K562 (cell line): ENCODE measurements around the gene DNAAF3. TPM values are rescaled to one million over a fixed set of nuclear protein-coding genes. Genes with fewer than 3 reads are reported as not detected.
A peak's percentile ranks its signal among the peaks of the same experiment; 100 is the strongest.

Source experiments
- ATAC-seq: fragments of 200-7000 bp; cut with Tn5 transposase; 3 replicates; pipeline ENCODE4 v1.9.1; 2020; ENCODE audit warnings: moderate library complexity
- BruUV-seq: library from RNA; stranded (reverse); fragments of 400-500 nt; replicated peaks from 2 replicates; lab custom pipeline; 2021; lab: Mats Ljungman, UMichigan
- CTCF ChIA-PET: fragments of 300-600 bp; formaldehyde crosslinking; extraction: SDS; loops from one replicate; lab custom pipeline; 2021; ENCODE audit warnings: low intra/inter-chr PET ratio; lab: Yijun Ruan, JAX
- POLR2A ChIA-PET: fragments of 300-600, 350-650 bp; sonication (Branson Sonifier 250); formaldehyde crosslinking; extraction: SDS; loops from one replicate; lab custom pipeline; 2021; ENCODE audit warnings: antibody characterized with exemption, inconsistent platforms; lab: Yijun Ruan, JAX
- DNase-seq, 4 experiments: peaks; one replicate each; pipeline versions ENCODE4 v3.0.0 to v3.0.0-alpha.2; 2011 to 2018; ENCODE audit warnings: low spot score in 3 of 4, mixed read lengths in 3 of 4; ENCODE audit errors: extremely low read depth in 1 of 4
- FAIRE-seq: peaks from 2 replicates; lab custom pipeline; 2011; peaks lifted over from hg19 to GRCh38; lab: Jason Lieb, UNC
- H2AFZ ChIP-seq: 2 replicates; pipeline ENCODE4 v1.6.0; 2011; ENCODE audit warnings: low read depth, low read length, control low read depth, inconsistent platforms
- H3K27ac ChIP-seq: fragments of 200-600 bp; 3 replicates; pipeline ENCODE4 v1.8.0; 2011; ENCODE audit warnings: low read depth, mild to moderate bottlenecking, control low read depth, inconsistent platforms, low read length, moderate library complexity, mixed read lengths; ENCODE audit errors: extremely low read depth
- H3K27me3 ChIP-seq, 2 experiments: fragments of 300-600 bp in 1 of 2; 2 replicates in 1 of 2; 3 replicates in 1 of 2; pipeline versions ENCODE4 v1.6.0 to v1.8.0; 2011; ENCODE audit warnings: inconsistent platforms in 2 of 2, low read length in 2 of 2, mild to moderate bottlenecking in 1 of 2, mixed read lengths in 1 of 2, moderate library complexity in 1 of 2; ENCODE audit not compliant: control insufficient read depth in 2 of 2, insufficient read depth in 2 of 2
- H3K36me3 ChIP-seq: fragments of 300-600 bp; 3 replicates; pipeline ENCODE4 v1.8.0; 2011; ENCODE audit warnings: mild to moderate bottlenecking, low read length, inconsistent platforms; ENCODE audit not compliant: control insufficient read depth, insufficient read depth
- H3K4me1 ChIP-seq, 2 experiments: fragments of 200-600 bp in 1 of 2; replicated peaks in 1 of 2; 2 replicates in 1 of 2; 3 replicates in 1 of 2; pipeline versions ENCODE4 v1.5.1 to v1.8.0; 2011; ENCODE audit warnings: inconsistent platforms in 2 of 2, low read length in 2 of 2, mild to moderate bottlenecking in 1 of 2, mixed read lengths in 1 of 2, moderate library complexity in 1 of 2; ENCODE audit not compliant: control insufficient read depth in 2 of 2, insufficient read depth in 2 of 2
- H3K4me2 ChIP-seq: 2 replicates; pipeline ENCODE4 v1.6.1; 2011; ENCODE audit warnings: low read length, control low read depth, inconsistent platforms, mixed read lengths; ENCODE audit not compliant: insufficient read depth
- H3K4me3 ChIP-seq: fragments of 200-600 bp; sonication (generic), shearing (Covaris generic); 2 replicates; pipeline ENCODE4 v1.5.1; 2016; ENCODE audit warnings: control low read depth, inconsistent platforms
- H3K79me2 ChIP-seq: fragments of 200-600 bp; 3 replicates; pipeline ENCODE4 v1.8.0; 2011; ENCODE audit warnings: low read length, inconsistent platforms; ENCODE audit not compliant: control insufficient read depth, insufficient read depth
- H3K9ac ChIP-seq, 2 experiments: 2 replicates each; pipeline versions ENCODE4 v1.6.0 to v1.6.1; 2011; ENCODE audit warnings: low read depth in 2 of 2, low read length in 2 of 2, control low read depth in 1 of 2, inconsistent platforms in 1 of 2, mild to moderate bottlenecking in 1 of 2, mixed read lengths in 1 of 2; ENCODE audit not compliant: insufficient read depth in 1 of 2
- H3K9me1 ChIP-seq: one replicate; pipeline ENCODE4 v1.6.0; 2011; ENCODE audit warnings: inconsistent platforms, mild to moderate bottlenecking, low read length, moderate library complexity; ENCODE audit not compliant: control insufficient read depth, insufficient read depth
- H3K9me3 ChIP-seq: replicated peaks from 2 replicates; pipeline ENCODE4 v1.5.1; 2011; ENCODE audit warnings: low read depth, low read length, inconsistent platforms; ENCODE audit not compliant: control insufficient read depth, insufficient read depth
- H4K20me1 ChIP-seq: replicated peaks from 2 replicates; pipeline ENCODE4 v1.6.1; 2011; ENCODE audit warnings: low read length, inconsistent platforms, mixed read lengths; ENCODE audit not compliant: control insufficient read depth, insufficient read depth
- ARID2 ChIP-seq: fragments of 450-650 bp; IDR thresholded peaks from 2 replicates; pipeline ENCODE4 v1.6.1; 2017; ENCODE audit warnings: antibody characterized with exemption, mild to moderate bottlenecking
- CREB1 ChIP-seq, 2 experiments: sonication (generic) in 1 of 2; formaldehyde crosslinking in 1 of 2; IDR thresholded peaks; 2 replicates each; pipeline versions ENCODE4 v1.6.1 to v1.8.0; 2012 to 2022; ENCODE audit warnings: inconsistent platforms in 1 of 2, mild to moderate bottlenecking in 1 of 2, missing genetic modification reagents in 1 of 2, moderate library complexity in 1 of 2
- CXXC5 ChIP-seq: fragments of 250-450 bp; sonication (Bioruptor Pico); IDR thresholded peaks from 2 replicates; pipeline ENCODE4 v1.8.0; 2022; ENCODE audit warnings: inconsistent platforms, mild to moderate bottlenecking, moderate library complexity
- ELF4 ChIP-seq: fragments of 450-650 bp; formaldehyde crosslinking; IDR thresholded peaks from 2 replicates; pipeline ENCODE4 v1.4.0; 2022; ENCODE audit warnings: missing genetic modification characterization
- GABPA ChIP-seq: fragments of 200-800 bp; sonication (Bioruptor generic); conservative IDR thresholded peaks from 2 replicates; pipeline ENCODE4 v1.6.1; 2016; ENCODE audit warnings: low read depth, missing genetic modification characterization, missing compliant biosample characterization
- HDAC3 ChIP-seq: fragments of 450-650 bp; IDR thresholded peaks from 2 replicates; pipeline ENCODE4 v1.6.1; 2018; ENCODE audit warnings: borderline replicate concordance, mild to moderate bottlenecking, moderate library complexity; ENCODE audit not compliant: partially characterized antibody
- KLF1 ChIP-seq: fragments of 450-650 bp; IDR thresholded peaks from 2 replicates; pipeline ENCODE4 v1.6.1; 2016; ENCODE audit warnings: missing genetic modification characterization, missing compliant biosample characterization
- MAFF ChIP-seq: IDR thresholded peaks from 2 replicates; pipeline ENCODE4 v1.6.1; 2012; ENCODE audit warnings: low read length, improper control_type of control experiment
- MBD2 ChIP-seq: sonication (generic); IDR thresholded peaks from 2 replicates; pipeline ENCODE4 v1.6.1; 2016; ENCODE audit warnings: low read depth, borderline replicate concordance
- MYBL2 ChIP-seq, 2 experiments: fragments of 450-650 bp in 1 of 2; sonication (generic) in 1 of 2; formaldehyde crosslinking in 1 of 2; IDR thresholded peaks; 2 replicates each; pipeline versions ENCODE4 v1.6.1 to v1.8.1; 2017 to 2022; ENCODE audit warnings: borderline replicate concordance in 1 of 2, inconsistent platforms in 1 of 2, low read depth in 1 of 2, mild to moderate bottlenecking in 1 of 2, missing genetic modification reagents in 1 of 2, moderate library complexity in 1 of 2
- MYNN ChIP-seq, 2 experiments: sonication (generic); formaldehyde crosslinking in 1 of 2; IDR thresholded peaks; 2 replicates each; pipeline versions ENCODE4 v1.5.0 to v1.6.1; 2016 to 2020; ENCODE audit warnings: antibody characterized with exemption in 1 of 2, missing genetic modification reagents in 1 of 2
- NEUROD1 ChIP-seq: fragments of 150-350 bp; IDR thresholded peaks from 2 replicates; pipeline ENCODE4 v1.6.1; 2014; ENCODE audit warnings: borderline replicate concordance, low read length, low read depth; ENCODE audit not compliant: partially characterized antibody
- NRF1 ChIP-seq, 2 experiments: fragments of 450-650 bp; IDR thresholded peaks in 1 of 2; conservative IDR thresholded peaks in 1 of 2; 2 replicates each; pipeline ENCODE4 v1.6.1; 2014; ENCODE audit warnings: mild to moderate bottlenecking in 2 of 2
- RBM39 ChIP-seq: fragments of 200-400 bp; formaldehyde crosslinking; optimal IDR thresholded peaks from 2 replicates; pipeline ENCODE3; 2018; ENCODE audit warnings: low read depth, low read length
- RNF2 ChIP-seq: sonication (generic); IDR thresholded peaks from 2 replicates; pipeline ENCODE4 v1.6.1; 2016
- WGBS: fragments of 100-300 bp; shearing (Covaris generic); methylation state at CpG from one replicate; pipeline ENCODE4 v1.1.6; 2016; ENCODE audit warnings: low coverage, mixed read lengths; ENCODE audit not compliant: insufficient coverage; ENCODE audit errors: missing lambda C conversion rate; 5-methylcytosine and 5-hydroxymethylcytosine counted together
- in situ Hi-C: fragments of 300-500 bp; cut with MboI; formaldehyde crosslinking; loops from 4 replicates; pipeline ENCODE4 v1.15.0; 2018; ENCODE audit warnings: inconsistent platforms, mixed read lengths
- intact Hi-C: fragments of 100-400 bp; cut with micrococcal nuclease; formaldehyde crosslinking; loops from 2 replicates; pipeline ENCODE4 v1.14.2; 2022
- polyA plus RNA-seq, 8 experiments: library from polyadenylated mRNA; depleted of rRNA in 4 of 8; stranded (reverse) in 5 of 8; unstranded in 3 of 8; fragments of >200 nt; fragmentation: Nextera tagmentation in 2 of 8; fragmentation: Illumina TruSeq in 1 of 8; extraction: Ambion mirVana in 2 of 8; extraction: Trizol in 1 of 8; gene quantifications; 2 replicates each; pipeline versions ENCODE4 v1.2.1 to v1.2.3, GENCODE V29; 2011 to 2014; ENCODE audit warnings: inconsistent platforms in 1 of 8, missing spikeins in 1 of 8
- total RNA-seq, 7 experiments: library from RNA; depleted of rRNA in 6 of 7; stranded (reverse); fragments of >200 nt in 6 of 7; fragmentation: Illumina TruSeq in 2 of 7; extraction: Trizol in 2 of 7; gene quantifications; 2 replicates each; pipeline versions ENCODE4 v1.2.1 to v1.2.3, GENCODE V29; 2011 to 2021; ENCODE audit warnings: low replicate concordance in 1 of 7
- TF ChIP-seq, protein P1 (sequence below): fragments of 450-650 bp; IDR thresholded peaks from 2 replicates; pipeline ENCODE4 v1.6.1; 2017; ENCODE audit warnings: antibody characterized with exemption, mild to moderate bottlenecking

The DNAAF3 gene
- total and polyA plus RNA-seq, 9 of the 15 experiments (the other 6 are each of a cell fraction or from before 2014, with no cell fraction given): 21.6 to 61.5 (median 43.0) TPM

- Histone ChIP-seq H3K9me1 (no peaks in the 10 kb centered on the region), H3K36me3 (no peaks in the 10 kb centered on the region), H3K4me1 (peaks cover 29 to 41% of the 10 kb centered on the region in 2 experiments), H3K9ac (peak overlapping the region in 1 of 2 experiments; percentile 63; a peak in 2 of 4 replicates), H3K27me3 (no peaks in the 10 kb centered on the region), H3K79me2 (no peaks in the 10 kb centered on the region; the same call in 2 of the 3 replicates), H3K4me3 (peak overlapping the region; percentile 35), H4K20me1 (peaks cover 15% of the 10 kb centered on the region), H3K4me2 (peak overlapping the region; percentile 76), H3K27ac (no peak overlapping the region), H3K9me3 (no peaks in the 10 kb centered on the region), H2AFZ (peak overlapping the region; percentile 18)
- ChIA-PET POLR2A (interaction anchor here (0.6 to 0.8 kb wide), 2 partner anchors 31 to 189 kb away, joined by 3 read pairs; partner anchors contain the start of gene PTPRH), CTCF (no interaction called here)
- DNase-seq (peak; percentile 81 to 85 (median 84)), ATAC-seq (peak; percentile 65), FAIRE-seq (peak; percentile 90)
- in situ Hi-C loops: no loop called here
- no TSS peak for BruUV-seq
- intact Hi-C loops: loop anchor here (2.0 kb wide), 1 partner anchor 38 kb away; no protein-coding TSS in a partner anchor
- WGBS: 2% methylated on average over 49 of the region's 61 CpGs
- TF ChIP-seq CXXC5 (peak; percentile 61), NRF1 (conservative IDR thresholded peaks at IDR 0.05 in 1 of 2, IDR thresholded peaks at IDR 0.05 in 1 of 2) (peak; percentile 61 to 71), MYBL2 (IDR thresholded peaks at IDR 0.05; ENCODE audit: low read depth) (no peak), MYBL2 (CRISPR knock-in tag; IDR thresholded peaks at IDR 0.05; ENCODE audit: borderline replicate concordance) (no peak), MBD2 (peak; percentile 76; the same call in 1 of the 2 replicates), ELF4 (CRISPR knock-in tag) (peak; percentile 78; the same call in 1 of the 2 replicates), CREB1 (IDR thresholded peaks at IDR 0.05) (peak; percentile 44; the same call in 1 of the 2 replicates), CREB1 (CRISPR knock-in tag; IDR thresholded peaks at IDR 0.05) (peak; percentile 54; the same call in 1 of the 2 replicates), MYNN (IDR thresholded peaks at IDR 0.05) (peak; percentile 100), MYNN (CRISPR knock-in tag; IDR thresholded peaks at IDR 0.05) (peak; percentile 93), HDAC3 (peak; percentile 82), MAFF (no peak), ARID2 (no peak), GABPA (peak; percentile 72), NEUROD1 (peak; percentile 99), RBM39 (peak; percentile 13), RNF2 (peak; percentile 72; the same call in 1 of the 2 replicates), KLF1 (tag) (peak; percentile 82)
- TF ChIP-seq, protein P1, sequence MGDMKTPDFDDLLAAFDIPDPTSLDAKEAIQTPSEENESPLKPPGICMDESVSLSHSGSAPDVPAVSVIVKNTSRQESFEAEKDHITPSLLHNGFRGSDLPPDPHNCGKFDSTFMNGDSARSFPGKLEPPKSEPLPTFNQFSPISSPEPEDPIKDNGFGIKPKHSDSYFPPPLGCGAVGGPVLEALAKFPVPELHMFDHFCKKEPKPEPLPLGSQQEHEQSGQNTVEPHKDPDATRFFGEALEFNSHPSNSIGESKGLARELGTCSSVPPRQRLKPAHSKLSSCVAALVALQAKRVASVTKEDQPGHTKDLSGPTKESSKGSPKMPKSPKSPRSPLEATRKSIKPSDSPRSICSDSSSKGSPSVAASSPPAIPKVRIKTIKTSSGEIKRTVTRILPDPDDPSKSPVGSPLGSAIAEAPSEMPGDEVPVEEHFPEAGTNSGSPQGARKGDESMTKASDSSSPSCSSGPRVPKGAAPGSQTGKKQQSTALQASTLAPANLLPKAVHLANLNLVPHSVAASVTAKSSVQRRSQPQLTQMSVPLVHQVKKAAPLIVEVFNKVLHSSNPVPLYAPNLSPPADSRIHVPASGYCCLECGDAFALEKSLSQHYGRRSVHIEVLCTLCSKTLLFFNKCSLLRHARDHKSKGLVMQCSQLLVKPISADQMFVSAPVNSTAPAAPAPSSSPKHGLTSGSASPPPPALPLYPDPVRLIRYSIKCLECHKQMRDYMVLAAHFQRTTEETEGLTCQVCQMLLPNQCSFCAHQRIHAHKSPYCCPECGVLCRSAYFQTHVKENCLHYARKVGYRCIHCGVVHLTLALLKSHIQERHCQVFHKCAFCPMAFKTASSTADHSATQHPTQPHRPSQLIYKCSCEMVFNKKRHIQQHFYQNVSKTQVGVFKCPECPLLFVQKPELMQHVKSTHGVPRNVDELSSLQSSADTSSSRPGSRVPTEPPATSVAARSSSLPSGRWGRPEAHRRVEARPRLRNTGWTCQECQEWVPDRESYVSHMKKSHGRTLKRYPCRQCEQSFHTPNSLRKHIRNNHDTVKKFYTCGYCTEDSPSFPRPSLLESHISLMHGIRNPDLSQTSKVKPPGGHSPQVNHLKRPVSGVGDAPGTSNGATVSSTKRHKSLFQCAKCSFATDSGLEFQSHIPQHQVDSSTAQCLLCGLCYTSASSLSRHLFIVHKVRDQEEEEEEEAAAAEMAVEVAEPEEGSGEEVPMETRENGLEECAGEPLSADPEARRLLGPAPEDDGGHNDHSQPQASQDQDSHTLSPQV: peak; percentile 90
These were observed 12.6 kb upstream of the DNAAF3 start for GRCh38 chr19:55178781-55179599.
